Bronchial smooth muscle cell (primary cell): ENCODE results near the gene DCBLD1. TPM values are rescaled to one million over a fixed set of nuclear protein-coding genes. Genes with fewer than 3 reads are reported as not detected.

ENCODE experiments used
- total RNA-seq: library from RNA; depleted of rRNA; stranded (reverse); fragments of >200 nt; gene quantifications from 2 replicates; pipeline ENCODE4 v1.2.1, GENCODE V29; 2014

Gene DCBLD1
- 13.9 and 17.7 TPM in 2 replicates for total RNA-seq

DNA sequence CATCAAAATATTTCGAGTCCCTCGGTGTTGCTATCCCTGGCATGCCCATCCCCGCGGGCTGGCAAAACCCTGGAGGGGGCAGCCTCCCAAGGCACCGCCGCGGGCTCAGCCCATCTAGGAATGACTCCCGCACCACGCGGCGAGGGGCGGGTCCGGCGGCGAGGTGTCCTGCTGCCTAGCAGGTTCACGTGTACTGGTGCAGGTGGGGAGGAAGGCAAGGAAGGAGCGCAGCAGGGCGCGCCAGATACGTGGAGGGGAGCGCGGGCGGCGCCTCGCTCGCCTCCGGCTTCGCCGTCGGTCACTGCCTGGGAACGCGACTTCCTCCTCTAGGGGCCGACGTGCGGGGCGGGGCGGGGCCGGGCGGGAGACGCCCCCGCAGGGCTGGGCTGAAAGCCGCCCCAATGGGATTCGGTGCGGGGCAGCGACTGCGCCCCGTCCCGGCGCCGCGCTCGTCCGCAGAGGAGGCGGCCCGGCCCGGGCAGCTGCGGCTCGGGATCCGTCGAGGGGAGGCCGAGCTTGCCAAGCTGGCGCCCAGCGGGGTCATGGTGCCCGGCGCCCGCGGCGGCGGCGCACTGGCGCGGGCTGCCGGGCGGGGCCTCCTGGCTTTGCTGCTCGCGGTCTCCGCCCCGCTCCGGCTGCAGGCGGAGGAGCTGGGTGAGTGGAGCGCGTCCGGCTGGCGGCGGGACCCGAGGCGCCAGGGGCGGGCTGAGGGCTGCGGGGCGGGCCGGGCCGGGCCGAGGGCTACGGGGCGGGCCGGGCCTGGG, at the start of gene DCBLD1:
Gene DCBLD1 (plus strand): TSS at position 435 of the 764 bp plus-strand sequence. CDS start 108 bp downstream, at position 543.

Other genes starting within 250 kb of the DCBLD1 start
- gene VGLL2, start 217.1 kb upstream of the DCBLD1 start, total RNA-seq, result not detected in 2 replicates
- under 0.01 TPM in 2 replicates for gene ROS1, start 56.7 kb upstream of the DCBLD1 start, total RNA-seq
- 22.1 and 38.0 TPM in 2 replicates for gene GOPC, start 119.8 kb downstream of the DCBLD1 start, total RNA-seq
- gene NUS1, start 192.8 kb downstream of the DCBLD1 start, total RNA-seq, result 7.9 and 13.9 TPM in 2 replicates